OCI-LY1 (cell line): ENCODE results near the gene C2CD4A.

Experiments
- H2AFZ ChIP-seq: fragments of 200-600 bp; sonication (generic), shearing (Covaris generic); 2 replicates; pipeline ENCODE4 v1.6.0; 2014; ENCODE audit warnings: antibody characterized with exemption, mild to moderate bottlenecking, low read length
- H3F3A ChIP-seq: fragments of 200-600 bp; sonication (generic), shearing (Covaris generic); 2 replicates; pipeline ENCODE4 v1.6.0; 2014; ENCODE audit warnings: mild to moderate bottlenecking, antibody characterized with exemption, low read length, moderate library complexity; ENCODE audit not compliant: insufficient read depth
- H3K27ac ChIP-seq: fragments of 200-600 bp; sonication (generic); 2 replicates; pipeline ENCODE4 v1.5.1; 2014; ENCODE audit warnings: low read length, mixed run types, mild to moderate bottlenecking, low read depth; ENCODE audit not compliant: poor library complexity, severe bottlenecking
- H3K27me3 ChIP-seq: fragments of 200-600 bp; sonication (generic); 2 replicates; pipeline ENCODE4 v1.6.0; 2014; ENCODE audit warnings: antibody characterized with exemption, mild to moderate bottlenecking, low read length, moderate library complexity; ENCODE audit not compliant: insufficient read depth
- H3K36me3 ChIP-seq: fragments of 200-600 bp; sonication (generic); 2 replicates; pipeline ENCODE4 v1.6.1; 2014; ENCODE audit warnings: mild to moderate bottlenecking, antibody characterized with exemption, low read length, moderate library complexity, mixed read lengths; ENCODE audit not compliant: insufficient read depth
- H3K4me1 ChIP-seq: fragments of 200-600 bp; sonication (generic); 2 replicates; pipeline ENCODE4 v1.5.1; 2014; ENCODE audit warnings: mild to moderate bottlenecking, low read length, moderate library complexity; ENCODE audit not compliant: insufficient read depth, severe bottlenecking
- H3K4me2 ChIP-seq: fragments of 200-600 bp; sonication (generic), shearing (Covaris generic); 2 replicates; pipeline ENCODE4 v1.6.1; 2014; ENCODE audit warnings: low read length
- H3K4me3 ChIP-seq: fragments of 200-600 bp; sonication (generic); 2 replicates; pipeline ENCODE4 v1.5.1; 2014; ENCODE audit warnings: low read length, low read depth, mild to moderate bottlenecking, mixed read lengths; ENCODE audit not compliant: poor library complexity, severe bottlenecking
- H3K79me2 ChIP-seq: fragments of 200-600 bp; shearing (Covaris generic); 2 replicates; pipeline ENCODE4 v1.6.1; 2016; ENCODE audit warnings: mixed run types, low read length, mixed read lengths; ENCODE audit not compliant: insufficient read depth
- H3K9ac ChIP-seq: fragments of 200-600 bp; sonication (generic), shearing (Covaris generic); 2 replicates; pipeline ENCODE4 v1.6.1; 2014; ENCODE audit warnings: mild to moderate bottlenecking, low read length, mixed read lengths
- H3K9me2 ChIP-seq: fragments of 200-600 bp; sonication (generic), shearing (Covaris generic); 2 replicates; pipeline ENCODE4 v1.6.1; 2014; ENCODE audit warnings: low read depth, mild to moderate bottlenecking, low read length, mixed read lengths
- H3K9me3 ChIP-seq: fragments of 200-600 bp; shearing (Covaris generic); 2 replicates; pipeline ENCODE4 v1.6.1; 2014; ENCODE audit warnings: low read length, mixed read lengths
- H4K20me1 ChIP-seq: fragments of 200-600 bp; sonication (generic), shearing (Covaris generic); 2 replicates; pipeline ENCODE4 v1.6.0; 2016; ENCODE audit warnings: mild to moderate bottlenecking, low read length; ENCODE audit not compliant: insufficient read depth
- CTCF ChIP-seq: fragments of 200-600 bp; sonication (generic), shearing (Covaris generic); IDR thresholded peaks from 2 replicates; pipeline ENCODE4 v1.5.1; 2017; ENCODE audit warnings: mild to moderate bottlenecking, antibody characterized with exemption, low read length, moderate library complexity, mixed read lengths
- EZH2 ChIP-seq: fragments of 200-600 bp; sonication (generic), shearing (Covaris generic); IDR thresholded peaks from 2 replicates; pipeline ENCODE4 v1.8.0; 2017; ENCODE audit warnings: borderline replicate concordance, mixed run types, mild to moderate bottlenecking, antibody characterized with exemption, low read length, moderate library complexity, mixed read lengths

The C2CD4A gene

DNA sequence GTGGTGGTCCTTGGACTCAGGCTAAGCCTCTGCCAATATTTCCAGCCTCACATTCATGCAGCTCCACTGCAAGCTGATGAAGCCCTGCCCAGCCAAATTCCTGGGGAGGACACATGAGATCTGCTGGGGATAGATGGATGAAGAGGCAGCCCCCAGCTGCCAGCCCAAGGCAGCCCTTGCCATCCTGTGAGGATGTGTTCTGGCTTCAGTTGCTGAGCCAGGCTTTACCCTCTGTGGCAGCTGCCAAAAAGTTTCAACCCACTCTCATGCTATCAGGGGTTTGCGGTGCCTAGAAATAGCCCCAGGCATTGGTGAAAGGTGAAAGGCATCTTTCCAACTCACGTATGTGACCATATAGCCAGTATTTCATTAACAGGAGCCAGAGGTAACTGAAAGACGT, 37.6 kb downstream of the C2CD4A start:
- Histone ChIP-seq H3K79me2 (no peaks in the 10 kb centered on the region), H3K27ac (no peak overlapping the region), H3K4me1 (no peaks in the 10 kb centered on the region), H4K20me1 (no peaks in the 10 kb centered on the region), H3K4me2 (no peak overlapping the region), H3K9ac (no peak overlapping the region), H3K36me3 (no peaks in the 10 kb centered on the region), H2AFZ (no peak overlapping the region), H3K9me3 (no peaks in the 10 kb centered on the region), H3K27me3 (no peaks in the 10 kb centered on the region), H3K9me2 (no peaks in the 10 kb centered on the region), H3F3A (no peaks in the 10 kb centered on the region), H3K4me3 (no peak overlapping the region)
- TF ChIP-seq EZH2 (no peak), CTCF (no peak)

DNA sequence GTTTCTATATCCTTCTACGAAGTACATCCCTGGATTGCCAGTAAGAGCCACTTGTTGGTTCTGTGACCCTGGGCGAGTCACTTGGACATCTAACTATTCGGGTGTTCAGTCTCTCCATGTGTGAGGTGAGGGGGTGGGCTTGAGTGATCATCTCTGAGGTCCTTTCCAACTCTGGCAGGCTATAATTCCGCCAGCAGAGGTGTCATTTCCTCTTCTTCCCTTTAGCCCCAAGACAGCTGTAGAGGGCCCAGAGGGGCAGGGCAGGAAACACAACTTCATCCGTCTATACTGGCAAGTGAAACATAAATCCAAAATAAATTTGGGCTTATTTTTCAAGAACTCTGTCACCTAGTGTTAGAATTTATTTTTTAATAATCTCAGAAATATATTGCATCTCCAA, 38.1 kb downstream of the C2CD4A start:
- H2AFZ ChIP-seq, result no peak overlapping the region
- TF ChIP-seq CTCF (no peak), EZH2 (no peak)
- no peaks in the 10 kb centered on the region for H3K9me3 ChIP-seq
- no peaks in the 10 kb centered on the region for H3K36me3 ChIP-seq
- no peaks in the 10 kb centered on the region for H3F3A ChIP-seq
- H4K20me1 ChIP-seq, result no peaks in the 10 kb centered on the region
- H3K4me1 ChIP-seq, result no peaks in the 10 kb centered on the region
- no peaks in the 10 kb centered on the region for H3K27me3 ChIP-seq
- H3K79me2 ChIP-seq, result no peaks in the 10 kb centered on the region
- H3K9ac ChIP-seq, result no peak overlapping the region
- H3K4me2 ChIP-seq, result no peak overlapping the region
- H3K4me3 ChIP-seq, result no peak overlapping the region
- no peaks in the 10 kb centered on the region for H3K9me2 ChIP-seq
- no peak overlapping the region for H3K27ac ChIP-seq

- Histone ChIP-seq H2AFZ (no peak overlapping the region), H3K27ac (no peak overlapping the region)
Measured at GRCh38 chr15:62105266-62105665, 38.5 kb downstream of the C2CD4A start.

More at GRCh38 chr15:62105266-62105665, 38.5 kb downstream of the C2CD4A start:
- H3F3A ChIP-seq, result no peaks in the 10 kb centered on the region
- no peaks in the 10 kb centered on the region for H4K20me1 ChIP-seq
- H3K79me2 ChIP-seq, result no peaks in the 10 kb centered on the region
- no peaks in the 10 kb centered on the region for H3K36me3 ChIP-seq
- no peaks in the 10 kb centered on the region for H3K4me1 ChIP-seq
- no peaks in the 10 kb centered on the region for H3K27me3 ChIP-seq
- H3K9me3 ChIP-seq, result no peaks in the 10 kb centered on the region
- H3K4me2 ChIP-seq, result no peak overlapping the region
- H3K9me2 ChIP-seq, result no peaks in the 10 kb centered on the region
- no peak overlapping the region for H3K9ac ChIP-seq
- no peak overlapping the region for H3K4me3 ChIP-seq
- no peak for TF ChIP-seq CTCF
- TF ChIP-seq EZH2, result no peak
